Panc1 (cell line): ENCODE data around the gene CERS5. TPM values are rescaled to one million over a fixed set of nuclear protein-coding genes. Genes with fewer than 3 reads are reported as not detected.

ENCODE experiments used
- ATAC-seq: fragments of 200-7000 bp; cut with Tn5 transposase; 2 replicates; pipeline ENCODE4 v1.9.1; 2020; ENCODE audit warnings: mild to moderate bottlenecking, moderate library complexity
- BruUV-seq: library from RNA; stranded (reverse); fragments of 400-500 nt; replicated peaks from 2 replicates; lab custom pipeline; 2021; lab: Mats Ljungman, UMichigan
- CTCF ChIA-PET: fragments of 300-600 bp; sonication (Branson Sonifier 250); formaldehyde crosslinking; loops from one replicate; lab custom pipeline; 2022; ENCODE audit warnings: antibody characterized with exemption; lab: Charles Lee
- POLR2A ChIA-PET: fragments of 300-600 bp; sonication (Branson Sonifier 250); formaldehyde crosslinking; loops from one replicate; lab custom pipeline; 2022; ENCODE audit warnings: antibody characterized with exemption; lab: Charles Lee
- DNase-seq: peaks from one replicate; pipeline ENCODE4 v3.0.0-alpha.2; 2010; ENCODE audit warnings: low read depth, low spot score
- H3K27ac ChIP-seq: 2 replicates; pipeline ENCODE4 v1.5.1; 2011; ENCODE audit warnings: mild to moderate bottlenecking, low read length, inconsistent platforms
- H3K27me3 ChIP-seq: fragments of 200-500 bp; sonication (Bioruptor generic); 2 replicates; pipeline ENCODE4 v1.6.0; 2014; ENCODE audit warnings: low read length, inconsistent platforms; ENCODE audit not compliant: control insufficient read depth, insufficient read depth
- H3K36me3 ChIP-seq: fragments of 200-500 bp; sonication (Bioruptor generic); 2 replicates; pipeline ENCODE4 v1.5.1; 2014; ENCODE audit warnings: inconsistent platforms, mild to moderate bottlenecking, low read length, moderate library complexity; ENCODE audit not compliant: control insufficient read depth, insufficient read depth
- H3K4me1 ChIP-seq: 2 replicates; pipeline ENCODE4 v1.5.1; 2011; ENCODE audit warnings: inconsistent platforms, mild to moderate bottlenecking, low read length, moderate library complexity; ENCODE audit not compliant: control insufficient read depth, insufficient read depth
- H3K4me3 ChIP-seq, 2 experiments: 2 replicates each; pipeline ENCODE4 v1.5.1; 2011 to 2012; ENCODE audit warnings: low read depth in 2 of 2, low read length in 2 of 2, mild to moderate bottlenecking in 2 of 2, inconsistent platforms in 1 of 2, moderate library complexity in 1 of 2
- H3K9me3 ChIP-seq: fragments of 200-500 bp; sonication (Bioruptor generic); 2 replicates; pipeline ENCODE4 v1.5.1; 2014; ENCODE audit warnings: low read depth, mild to moderate bottlenecking, inconsistent platforms, low read length, moderate library complexity; ENCODE audit not compliant: control insufficient read depth, insufficient read depth
- POLR2AphosphoS5 ChIP-seq: IDR thresholded peaks from 2 replicates; pipeline ENCODE4 v1.6.1; 2012; ENCODE audit warnings: mild to moderate bottlenecking, low read depth, low read length, moderate library complexity
- SIN3A ChIP-seq: IDR thresholded peaks from 2 replicates; pipeline ENCODE4 v1.6.1; 2012; ENCODE audit warnings: low read depth, mild to moderate bottlenecking, low read length, moderate library complexity, borderline replicate concordance; ENCODE audit not compliant: insufficient read depth
- TCF7L2 ChIP-seq: IDR thresholded peaks from 2 replicates; pipeline ENCODE4 v1.6.1; 2011; ENCODE audit warnings: mild to moderate bottlenecking, low read depth, low read length, inconsistent platforms
- in situ Hi-C: cut with HindIII; loops from 2 replicates; pipeline ENCODE4 v1.10.0; 2016; ENCODE audit warnings: low sequenced_read_pairs, low pct_unique_long_range_greater_than_20kb
- intact Hi-C: fragments of 100-400 bp; cut with micrococcal nuclease; formaldehyde crosslinking; loops from one replicate; pipeline ENCODE4 v1.10.0; 2022; ENCODE audit not compliant: unreplicated experiment
- total RNA-seq: library from RNA; stranded (reverse); gene quantifications from one replicate; pipeline ENCODE4 v1.2.1, GENCODE V29; 2021; ENCODE audit not compliant: unreplicated experiment
- TF ChIP-seq, protein P1 (sequence below): fragments of 450-650 bp; IDR thresholded peaks from 2 replicates; pipeline ENCODE4 v1.5.1; 2017; ENCODE audit warnings: mild to moderate bottlenecking
- TF ChIP-seq, protein P2 (sequence below), 2 experiments: IDR thresholded peaks; 2 replicates each; pipeline ENCODE4 v1.6.1; 2011 to 2012; ENCODE audit warnings: low read depth in 2 of 2, control low read depth in 1 of 2, low read length in 1 of 2, mild to moderate bottlenecking in 1 of 2, moderate library complexity in 1 of 2; ENCODE audit not compliant: insufficient read depth in 1 of 2

Gene CERS5
- total RNA-seq, 1 experiment from 2014 or later: 50.5 TPM

DNA sequence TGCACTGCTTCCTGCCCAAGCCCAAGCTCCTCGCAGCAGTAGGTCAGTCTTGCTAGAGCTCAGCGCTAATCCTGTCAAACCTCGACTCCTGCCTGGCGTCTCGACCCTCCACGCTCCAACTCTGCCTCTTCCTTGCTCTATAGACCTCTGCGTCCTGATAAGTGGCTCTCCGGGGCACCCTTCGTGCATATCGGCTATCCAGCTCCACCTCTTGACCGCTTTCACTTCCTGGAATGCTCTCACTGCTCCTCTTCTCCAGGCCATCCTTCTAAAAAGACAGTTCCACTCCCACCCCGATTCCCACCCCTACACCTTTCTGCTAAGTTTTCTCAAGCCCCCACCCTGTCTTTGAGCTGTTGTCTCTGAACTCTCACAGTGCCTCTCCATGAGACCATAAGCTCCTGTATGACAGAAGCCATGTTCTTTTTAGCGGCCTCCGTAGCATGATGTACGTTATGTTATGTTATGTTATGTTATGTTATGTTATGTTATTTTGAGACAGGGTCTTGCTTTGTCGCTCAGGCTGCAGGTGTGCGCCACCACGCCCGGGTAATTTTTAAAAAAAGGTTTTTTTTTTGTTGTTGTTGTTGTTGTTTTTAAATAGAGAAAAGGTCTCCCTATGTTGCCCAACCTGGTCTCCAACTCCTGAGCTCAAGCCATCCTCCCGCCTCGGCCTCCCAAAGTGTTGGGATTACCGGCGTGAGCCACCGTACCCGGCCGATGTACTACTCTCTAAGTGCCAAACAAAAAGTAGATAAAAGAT, 54.5 kb downstream of the CERS5 start:
- in situ Hi-C loops (no loop called here), intact Hi-C loops (loop anchor here (5.0 kb wide), 1 partner anchor 55 kb away; the partner anchor contains the start of gene CERS5)
- no peak; the same call in 1 of the 2 replicates for TF ChIP-seq SIN3A
- TF ChIP-seq, protein P1, sequence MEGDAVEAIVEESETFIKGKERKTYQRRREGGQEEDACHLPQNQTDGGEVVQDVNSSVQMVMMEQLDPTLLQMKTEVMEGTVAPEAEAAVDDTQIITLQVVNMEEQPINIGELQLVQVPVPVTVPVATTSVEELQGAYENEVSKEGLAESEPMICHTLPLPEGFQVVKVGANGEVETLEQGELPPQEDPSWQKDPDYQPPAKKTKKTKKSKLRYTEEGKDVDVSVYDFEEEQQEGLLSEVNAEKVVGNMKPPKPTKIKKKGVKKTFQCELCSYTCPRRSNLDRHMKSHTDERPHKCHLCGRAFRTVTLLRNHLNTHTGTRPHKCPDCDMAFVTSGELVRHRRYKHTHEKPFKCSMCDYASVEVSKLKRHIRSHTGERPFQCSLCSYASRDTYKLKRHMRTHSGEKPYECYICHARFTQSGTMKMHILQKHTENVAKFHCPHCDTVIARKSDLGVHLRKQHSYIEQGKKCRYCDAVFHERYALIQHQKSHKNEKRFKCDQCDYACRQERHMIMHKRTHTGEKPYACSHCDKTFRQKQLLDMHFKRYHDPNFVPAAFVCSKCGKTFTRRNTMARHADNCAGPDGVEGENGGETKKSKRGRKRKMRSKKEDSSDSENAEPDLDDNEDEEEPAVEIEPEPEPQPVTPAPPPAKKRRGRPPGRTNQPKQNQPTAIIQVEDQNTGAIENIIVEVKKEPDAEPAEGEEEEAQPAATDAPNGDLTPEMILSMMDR: no peak
- no peak for TF ChIP-seq TCF7L2
- TF ChIP-seq, protein P2, sequence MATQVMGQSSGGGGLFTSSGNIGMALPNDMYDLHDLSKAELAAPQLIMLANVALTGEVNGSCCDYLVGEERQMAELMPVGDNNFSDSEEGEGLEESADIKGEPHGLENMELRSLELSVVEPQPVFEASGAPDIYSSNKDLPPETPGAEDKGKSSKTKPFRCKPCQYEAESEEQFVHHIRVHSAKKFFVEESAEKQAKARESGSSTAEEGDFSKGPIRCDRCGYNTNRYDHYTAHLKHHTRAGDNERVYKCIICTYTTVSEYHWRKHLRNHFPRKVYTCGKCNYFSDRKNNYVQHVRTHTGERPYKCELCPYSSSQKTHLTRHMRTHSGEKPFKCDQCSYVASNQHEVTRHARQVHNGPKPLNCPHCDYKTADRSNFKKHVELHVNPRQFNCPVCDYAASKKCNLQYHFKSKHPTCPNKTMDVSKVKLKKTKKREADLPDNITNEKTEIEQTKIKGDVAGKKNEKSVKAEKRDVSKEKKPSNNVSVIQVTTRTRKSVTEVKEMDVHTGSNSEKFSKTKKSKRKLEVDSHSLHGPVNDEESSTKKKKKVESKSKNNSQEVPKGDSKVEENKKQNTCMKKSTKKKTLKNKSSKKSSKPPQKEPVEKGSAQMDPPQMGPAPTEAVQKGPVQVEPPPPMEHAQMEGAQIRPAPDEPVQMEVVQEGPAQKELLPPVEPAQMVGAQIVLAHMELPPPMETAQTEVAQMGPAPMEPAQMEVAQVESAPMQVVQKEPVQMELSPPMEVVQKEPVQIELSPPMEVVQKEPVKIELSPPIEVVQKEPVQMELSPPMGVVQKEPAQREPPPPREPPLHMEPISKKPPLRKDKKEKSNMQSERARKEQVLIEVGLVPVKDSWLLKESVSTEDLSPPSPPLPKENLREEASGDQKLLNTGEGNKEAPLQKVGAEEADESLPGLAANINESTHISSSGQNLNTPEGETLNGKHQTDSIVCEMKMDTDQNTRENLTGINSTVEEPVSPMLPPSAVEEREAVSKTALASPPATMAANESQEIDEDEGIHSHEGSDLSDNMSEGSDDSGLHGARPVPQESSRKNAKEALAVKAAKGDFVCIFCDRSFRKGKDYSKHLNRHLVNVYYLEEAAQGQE (IDR thresholded peaks at IDR 0.05; ENCODE audit: insufficient read depth in 1 of 2, low read depth in 2 of 2, low read length in 1 of 2): no peak
- no peak for TF ChIP-seq POLR2AphosphoS5
- Histone ChIP-seq H3K36me3 (no peaks in the 10 kb centered on the region), H3K27me3 (no peaks in the 10 kb centered on the region), H3K4me1 (peaks cover 15% of the 10 kb centered on the region), H3K9me3 (no peaks in the 10 kb centered on the region), H3K27ac (peak overlapping the region; percentile 71), H3K4me3 (peak overlapping the region; percentile 64 to 99)
- CTCF ChIA-PET: interaction anchor here (0.5 to 2.6 kb wide), 12 partner anchors 11 to 408 kb away, joined by 3 to 15 read pairs (median 5); partner anchors contain the start of gene CERS5
- DNase-seq (no peak), ATAC-seq (peak; percentile 4; the same call in 1 of the 2 replicates)
- BruUV-seq: TSS peak; percentile 58
- POLR2A ChIA-PET: interaction anchor here (0.5 to 0.6 kb wide), 3 partner anchors 12 to 773 kb away, joined by 3 to 4 read pairs (median 3); no protein-coding TSS in a partner anchor

DNA sequence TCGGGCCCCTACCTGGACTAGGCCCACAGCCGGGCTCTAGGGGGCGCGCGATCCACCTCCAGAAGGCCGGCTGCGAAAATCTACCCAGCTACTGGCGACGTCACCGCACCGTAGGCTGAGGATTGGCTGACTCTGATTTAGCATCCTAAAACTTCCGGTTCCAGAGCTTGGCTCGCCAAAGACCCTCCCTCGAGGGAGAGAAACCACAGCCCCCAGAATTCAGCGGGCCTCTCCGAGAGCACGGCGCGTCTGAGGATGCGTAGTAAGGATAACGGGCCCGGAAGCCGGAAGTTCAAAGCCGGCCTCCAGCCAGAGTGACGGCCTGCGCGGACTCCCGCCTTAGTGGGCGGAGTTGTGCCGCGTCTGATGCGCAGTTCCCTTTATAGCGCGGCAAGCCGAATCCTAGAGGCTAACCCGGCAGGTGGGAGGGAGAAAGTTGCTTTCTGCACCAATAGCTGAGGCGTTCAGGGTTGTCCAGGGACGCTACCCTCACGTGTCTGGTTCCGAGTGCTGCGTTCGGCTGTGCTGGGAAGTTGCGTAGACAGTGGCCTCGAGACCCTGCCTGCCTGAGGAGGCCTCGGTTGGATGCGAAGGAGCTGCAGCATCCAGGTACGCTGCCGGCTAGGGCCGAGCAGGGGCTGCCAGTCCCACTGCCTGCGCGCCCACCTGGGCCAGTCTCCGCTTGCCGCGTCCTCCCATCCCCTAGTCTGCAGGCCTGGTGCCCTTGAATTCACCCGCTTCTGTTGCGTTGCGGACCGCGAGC, 55.3 kb downstream of the CERS5 start, which contains the start of gene COX14:
TSS of gene COX14 (plus strand) at position 544 of the 763 bp plus-strand sequence. CDS start 7,808 bp downstream, outside the sequence.
- peak; percentile 99 for DNase-seq
- Histone ChIP-seq H3K36me3 (no peaks in the 10 kb centered on the region), H3K9me3 (no peaks in the 10 kb centered on the region), H3K27me3 (no peaks in the 10 kb centered on the region), H3K4me3 (peak within 1 kb of the TSS; percentile 64 to 99), H3K4me1 (peaks cover 15% of the 10 kb centered on the region), H3K27ac (peak within 1 kb of the TSS; percentile 71)
- ChIA-PET CTCF (interaction anchor here (0.5 to 2.6 kb wide), 16 partner anchors 11 to 407 kb away, joined by 3 to 15 read pairs (median 5); partner anchors contain the start of genes CERS5 and SMARCD1), POLR2A (interaction anchor here (0.5 to 0.7 kb wide), 5 partner anchors 12 to 774 kb away, joined by 3 to 7 read pairs (median 3); no protein-coding TSS in a partner anchor)
- intact Hi-C loops: loop anchor here (5.0 kb wide), 1 partner anchor 55 kb away; the partner anchor contains the start of gene CERS5
- in situ Hi-C loops: no loop called here
- TF ChIP-seq, protein P2 (IDR thresholded peaks at IDR 0.05; ENCODE audit: insufficient read depth in 1 of 2, low read depth in 2 of 2, low read length in 1 of 2): 0 out of 4 replicates have a peak, but pooled peaks of 1 of the 2 experiments have one; percentile 10
- peak; percentile 88 for TF ChIP-seq POLR2AphosphoS5
- TF ChIP-seq SIN3A: peak; percentile 90
- TF ChIP-seq, protein P1: peak; percentile 99
- TF ChIP-seq TCF7L2: peak; percentile 88
- peak; percentile 94 for ATAC-seq
- no TSS peak for BruUV-seq
